OCI-LY7 (cell line): Measurements from ENCODE around the gene MOB3B.

Experiments
- EZH2phosphoT487 ChIP-seq: fragments of 200-600 bp; sonication (generic); IDR thresholded peaks from 2 replicates; pipeline ENCODE4 v1.6.1; 2018; ENCODE audit warnings: low read depth, borderline replicate concordance, mild to moderate bottlenecking, mixed run types, antibody characterized with exemption, low read length, moderate library complexity, mixed read lengths
- TF ChIP-seq, protein P1 (sequence below): fragments of 200-600 bp; sonication (generic); conservative IDR thresholded peaks from 2 replicates; pipeline ENCODE4 v1.5.1; 2014; ENCODE audit warnings: mild to moderate bottlenecking, antibody characterized with exemption, low read length, moderate library complexity, mixed read lengths

GRCh38 chr9:27310582-27310981 lies 219.0 kb downstream of the MOB3B start:
- TF ChIP-seq, protein P1, sequence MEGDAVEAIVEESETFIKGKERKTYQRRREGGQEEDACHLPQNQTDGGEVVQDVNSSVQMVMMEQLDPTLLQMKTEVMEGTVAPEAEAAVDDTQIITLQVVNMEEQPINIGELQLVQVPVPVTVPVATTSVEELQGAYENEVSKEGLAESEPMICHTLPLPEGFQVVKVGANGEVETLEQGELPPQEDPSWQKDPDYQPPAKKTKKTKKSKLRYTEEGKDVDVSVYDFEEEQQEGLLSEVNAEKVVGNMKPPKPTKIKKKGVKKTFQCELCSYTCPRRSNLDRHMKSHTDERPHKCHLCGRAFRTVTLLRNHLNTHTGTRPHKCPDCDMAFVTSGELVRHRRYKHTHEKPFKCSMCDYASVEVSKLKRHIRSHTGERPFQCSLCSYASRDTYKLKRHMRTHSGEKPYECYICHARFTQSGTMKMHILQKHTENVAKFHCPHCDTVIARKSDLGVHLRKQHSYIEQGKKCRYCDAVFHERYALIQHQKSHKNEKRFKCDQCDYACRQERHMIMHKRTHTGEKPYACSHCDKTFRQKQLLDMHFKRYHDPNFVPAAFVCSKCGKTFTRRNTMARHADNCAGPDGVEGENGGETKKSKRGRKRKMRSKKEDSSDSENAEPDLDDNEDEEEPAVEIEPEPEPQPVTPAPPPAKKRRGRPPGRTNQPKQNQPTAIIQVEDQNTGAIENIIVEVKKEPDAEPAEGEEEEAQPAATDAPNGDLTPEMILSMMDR = no peak
- TF ChIP-seq EZH2phosphoT487 = no peak
